WTC11 (cell line): ENCODE results near the gene OR13C8. TPM values are rescaled to one million over a fixed set of nuclear protein-coding genes. Genes with fewer than 3 reads are reported as not detected.

Source experiments
- ATAC-seq: fragments of 200-7000 bp; cut with Tn5 transposase; 2 replicates; pipeline ENCODE4 v1.10.0; 2021; ENCODE audit warnings: mild to moderate bottlenecking, moderate library complexity
- CTCF ChIA-PET: fragments of 300-600 bp; sonication (Branson Sonifier 250); formaldehyde crosslinking; loops from one replicate; lab custom pipeline; 2021; ENCODE audit warnings: antibody characterized with exemption; lab: Charles Lee
- POLR2A ChIA-PET: fragments of 350-600 bp; sonication (Branson Sonifier 250); formaldehyde crosslinking; loops from one replicate; lab custom pipeline; 2021; ENCODE audit warnings: antibody characterized with exemption; lab: Charles Lee
- DNase-seq: peaks from one replicate; pipeline ENCODE4 v3.0.0; 2021; ENCODE audit warnings: low spot score
- H3K27ac Mint-ChIP-seq: 2 replicates; pipeline ENCODE4 v1.8.0; 2021; ENCODE audit warnings: mixed read lengths
- H3K27me3 Mint-ChIP-seq: 2 replicates; pipeline ENCODE4 v1.8.0; 2021; ENCODE audit warnings: low read depth, mild to moderate bottlenecking, moderate library complexity, mixed read lengths
- H3K36me3 Mint-ChIP-seq: 2 replicates; pipeline ENCODE4 v1.8.0; 2021; ENCODE audit warnings: mixed read lengths
- H3K4me1 Mint-ChIP-seq: 2 replicates; pipeline ENCODE4 v1.8.0; 2022; ENCODE audit warnings: mixed read lengths
- H3K4me3 Mint-ChIP-seq: 2 replicates; pipeline ENCODE4 v1.8.0; 2021; ENCODE audit warnings: mild to moderate bottlenecking, moderate library complexity, mixed read lengths
- H3K9me3 Mint-ChIP-seq: 2 replicates; pipeline ENCODE4 v1.8.0; 2021; ENCODE audit warnings: mixed read lengths
- ARID4B ChIP-seq: sonication (generic); formaldehyde crosslinking; IDR thresholded peaks from 2 replicates; pipeline ENCODE4 v1.8.0; 2023; ENCODE audit warnings: missing genetic modification reagents, mild to moderate bottlenecking, borderline replicate concordance
- ATF1 ChIP-seq: sonication (generic); formaldehyde crosslinking; IDR thresholded peaks from 2 replicates; pipeline ENCODE4 v1.8.1; 2023; ENCODE audit warnings: mild to moderate bottlenecking, moderate library complexity, missing genetic modification reagents
- ETV6 ChIP-seq: sonication (generic); formaldehyde crosslinking; IDR thresholded peaks from 2 replicates; pipeline ENCODE4 v1.8.1; 2022; ENCODE audit warnings: mild to moderate bottlenecking, missing genetic modification reagents
- FOXJ3 ChIP-seq: sonication (generic); formaldehyde crosslinking; IDR thresholded peaks from 2 replicates; pipeline ENCODE4 v1.9.0; 2021; ENCODE audit warnings: missing genetic modification reagents, mild to moderate bottlenecking, borderline replicate concordance
- FOXK1 ChIP-seq: sonication (generic); formaldehyde crosslinking; IDR thresholded peaks from 2 replicates; pipeline ENCODE4 v1.8.0; 2022; ENCODE audit warnings: mild to moderate bottlenecking, moderate library complexity, missing genetic modification reagents
- GRHL2 ChIP-seq: fragments of 250-450 bp; sonication (Bioruptor Pico); IDR thresholded peaks from 2 replicates; pipeline ENCODE4 v1.8.0; 2022; ENCODE audit warnings: mild to moderate bottlenecking, moderate library complexity; ENCODE audit not compliant: insufficient replicate concordance, severe bottlenecking
- NR1H2 ChIP-seq: sonication (generic); formaldehyde crosslinking; IDR thresholded peaks from 2 replicates; pipeline ENCODE4 v1.9.0; 2021; ENCODE audit warnings: mild to moderate bottlenecking, moderate library complexity, missing genetic modification reagents
- NR2C2 ChIP-seq: sonication (generic); formaldehyde crosslinking; IDR thresholded peaks from 2 replicates; pipeline ENCODE4 v1.8.0; 2022; ENCODE audit warnings: mild to moderate bottlenecking, missing genetic modification reagents
- RORB ChIP-seq: fragments of 250-450 bp; sonication (Bioruptor Pico); IDR thresholded peaks from 2 replicates; pipeline ENCODE4 v1.9.0; 2021; ENCODE audit warnings: mild to moderate bottlenecking
- SMAD3 ChIP-seq: sonication (generic); formaldehyde crosslinking; IDR thresholded peaks from 2 replicates; pipeline ENCODE4 v1.8.0; 2022; ENCODE audit warnings: missing genetic modification reagents, mild to moderate bottlenecking, borderline replicate concordance
- SMAD4 ChIP-seq: sonication (generic); formaldehyde crosslinking; IDR thresholded peaks from 2 replicates; pipeline ENCODE4 v1.8.0; 2022; ENCODE audit warnings: mild to moderate bottlenecking, missing genetic modification reagents
- TCF7 ChIP-seq: sonication (generic); formaldehyde crosslinking; IDR thresholded peaks from 2 replicates; pipeline ENCODE4 v1.8.0; 2022; ENCODE audit warnings: mild to moderate bottlenecking, low read depth, missing genetic modification reagents, moderate library complexity
- TEAD4 ChIP-seq: sonication (generic); formaldehyde crosslinking; IDR thresholded peaks from 2 replicates; pipeline ENCODE4 v1.8.0; 2022; ENCODE audit warnings: mild to moderate bottlenecking, missing genetic modification reagents
- USF2 ChIP-seq: sonication (generic); formaldehyde crosslinking; IDR thresholded peaks from 2 replicates; pipeline ENCODE4 v1.8.1; 2023; ENCODE audit warnings: mild to moderate bottlenecking, missing genetic modification reagents, moderate library complexity
- ZBTB43 ChIP-seq: sonication (generic); formaldehyde crosslinking; IDR thresholded peaks from 2 replicates; pipeline ENCODE4 v1.8.1; 2023; ENCODE audit warnings: mild to moderate bottlenecking, missing genetic modification reagents
- ZNF219 ChIP-seq: sonication (generic); formaldehyde crosslinking; IDR thresholded peaks from 2 replicates; pipeline ENCODE4 v1.8.0; 2023; ENCODE audit warnings: missing genetic modification reagents, mild to moderate bottlenecking, borderline replicate concordance
- total RNA-seq: library from RNA; stranded (reverse); gene quantifications from 3 replicates; pipeline ENCODE4 v1.2.3, GENCODE V29; 2021
- TF ChIP-seq, protein P1 (sequence below): sonication (generic); formaldehyde crosslinking; IDR thresholded peaks from 2 replicates; pipeline ENCODE4 v1.8.1; 2022; ENCODE audit warnings: mild to moderate bottlenecking, moderate library complexity, missing genetic modification reagents
- TF ChIP-seq, protein P2 (sequence below): sonication (generic); formaldehyde crosslinking; IDR thresholded peaks from 2 replicates; pipeline ENCODE4 v1.8.0; 2023; ENCODE audit warnings: missing genetic modification reagents
- TF ChIP-seq, protein P3 (sequence below): sonication (generic); formaldehyde crosslinking; conservative IDR thresholded peaks from 2 replicates; pipeline ENCODE4 v1.8.1; 2022; ENCODE audit warnings: mild to moderate bottlenecking, missing genetic modification reagents
- TF ChIP-seq, protein P4 (sequence below): sonication (generic); formaldehyde crosslinking; IDR thresholded peaks from 2 replicates; pipeline ENCODE4 v1.8.1; 2023; ENCODE audit warnings: mild to moderate bottlenecking, missing genetic modification reagents, borderline replicate concordance

The OR13C8 gene
- total RNA-seq, 1 experiment from 2014 or later, result not detected

GRCh38 chr9:104539275-104539674 is 29.7 kb upstream of the OR13C8 start (continued):
- TF ChIP-seq FOXJ3 (CRISPR knock-in tag) (no peak), ZNF219 (no peak), TCF7 (CRISPR knock-in tag) (no peak), RORB (CRISPR knock-in tag) (no peak)
- TF ChIP-seq, protein P1, sequence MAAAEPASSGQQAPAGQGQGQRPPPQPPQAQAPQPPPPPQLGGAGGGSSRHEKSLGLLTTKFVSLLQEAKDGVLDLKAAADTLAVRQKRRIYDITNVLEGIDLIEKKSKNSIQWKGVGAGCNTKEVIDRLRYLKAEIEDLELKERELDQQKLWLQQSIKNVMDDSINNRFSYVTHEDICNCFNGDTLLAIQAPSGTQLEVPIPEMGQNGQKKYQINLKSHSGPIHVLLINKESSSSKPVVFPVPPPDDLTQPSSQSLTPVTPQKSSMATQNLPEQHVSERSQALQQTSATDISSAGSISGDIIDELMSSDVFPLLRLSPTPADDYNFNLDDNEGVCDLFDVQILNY (CRISPR knock-in tag), result no peak

- TF ChIP-seq FOXK1 (no peak), TEAD4 (CRISPR knock-in tag) (no peak), SMAD4 (CRISPR knock-in tag) (no peak), SMAD3 (CRISPR knock-in tag) (no peak), ZNF219 (no peak)
- peaks cover 3% of the 10 kb centered on the region; the same call in 1 of the 2 replicates for H3K9me3 Mint-ChIP-seq
- DNase-seq (no peak), ATAC-seq (no peak)
- no peaks in the 10 kb centered on the region; the same call in 1 of the 2 replicates for H3K4me1 Mint-ChIP-seq
- no peaks in the 10 kb centered on the region for H3K36me3 Mint-ChIP-seq
- H3K27ac Mint-ChIP-seq, result no peak overlapping the region
- no peaks in the 10 kb centered on the region for H3K27me3 Mint-ChIP-seq
- ChIA-PET CTCF (no interaction called here), POLR2A (interaction anchor here (0.6 kb wide), 1 partner anchor 197 kb away, joined by 6 read pairs; no protein-coding TSS in a partner anchor)
- no peak overlapping the region for H3K4me3 Mint-ChIP-seq
Observed at GRCh38 chr9:104544644-104545043, 24.3 kb upstream of the OR13C8 start.

DNA sequence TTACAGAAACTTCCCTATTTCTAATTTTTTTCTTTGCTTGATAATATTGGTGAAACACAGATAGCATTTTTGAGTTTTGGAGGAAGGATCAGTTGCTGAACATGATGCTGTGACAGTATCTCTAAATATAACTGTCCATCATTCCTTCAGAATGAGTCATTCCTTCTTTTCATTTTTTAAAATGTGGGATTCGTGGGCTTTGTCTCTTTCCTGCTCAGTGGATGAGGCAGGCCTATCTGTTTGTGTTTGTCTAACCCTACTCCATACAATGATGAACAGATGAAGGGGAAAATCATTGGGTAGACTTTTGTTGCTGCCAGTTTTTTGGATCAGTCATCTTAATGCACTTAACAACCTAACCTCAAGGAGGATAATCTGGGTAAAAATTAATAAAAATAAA is 15.7 kb upstream of the OR13C8 start:
- Mint-ChIP-seq H3K9me3 (peaks cover 24% of the 10 kb centered on the region), H3K27ac (no peak overlapping the region), H3K4me3 (no peak overlapping the region), H3K27me3 (no peaks in the 10 kb centered on the region), H3K4me1 (peaks cover 8% of the 10 kb centered on the region), H3K36me3 (peaks cover 7% of the 10 kb centered on the region; the same call in 1 of the 2 replicates)
- DNase-seq (no peak), ATAC-seq (no peak)
- TF ChIP-seq ZBTB43 (no peak), ARID4B (CRISPR knock-in tag) (no peak), ATF1 (CRISPR knock-in tag) (no peak), ETV6 (CRISPR knock-in tag) (no peak), ZNF219 (no peak), GRHL2 (CRISPR knock-in tag) (no peak), NR1H2 (no peak), USF2 (CRISPR knock-in tag) (no peak), NR2C2 (CRISPR knock-in tag) (no peak)
- TF ChIP-seq, protein P2, sequence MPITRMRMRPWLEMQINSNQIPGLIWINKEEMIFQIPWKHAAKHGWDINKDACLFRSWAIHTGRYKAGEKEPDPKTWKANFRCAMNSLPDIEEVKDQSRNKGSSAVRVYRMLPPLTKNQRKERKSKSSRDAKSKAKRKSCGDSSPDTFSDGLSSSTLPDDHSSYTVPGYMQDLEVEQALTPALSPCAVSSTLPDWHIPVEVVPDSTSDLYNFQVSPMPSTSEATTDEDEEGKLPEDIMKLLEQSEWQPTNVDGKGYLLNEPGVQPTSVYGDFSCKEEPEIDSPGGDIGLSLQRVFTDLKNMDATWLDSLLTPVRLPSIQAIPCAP (CRISPR knock-in tag), result no peak
- TF ChIP-seq, protein P3, sequence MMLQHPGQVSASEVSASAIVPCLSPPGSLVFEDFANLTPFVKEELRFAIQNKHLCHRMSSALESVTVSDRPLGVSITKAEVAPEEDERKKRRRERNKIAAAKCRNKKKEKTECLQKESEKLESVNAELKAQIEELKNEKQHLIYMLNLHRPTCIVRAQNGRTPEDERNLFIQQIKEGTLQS (CRISPR knock-in tag), result no peak
- TF ChIP-seq, protein P4, sequence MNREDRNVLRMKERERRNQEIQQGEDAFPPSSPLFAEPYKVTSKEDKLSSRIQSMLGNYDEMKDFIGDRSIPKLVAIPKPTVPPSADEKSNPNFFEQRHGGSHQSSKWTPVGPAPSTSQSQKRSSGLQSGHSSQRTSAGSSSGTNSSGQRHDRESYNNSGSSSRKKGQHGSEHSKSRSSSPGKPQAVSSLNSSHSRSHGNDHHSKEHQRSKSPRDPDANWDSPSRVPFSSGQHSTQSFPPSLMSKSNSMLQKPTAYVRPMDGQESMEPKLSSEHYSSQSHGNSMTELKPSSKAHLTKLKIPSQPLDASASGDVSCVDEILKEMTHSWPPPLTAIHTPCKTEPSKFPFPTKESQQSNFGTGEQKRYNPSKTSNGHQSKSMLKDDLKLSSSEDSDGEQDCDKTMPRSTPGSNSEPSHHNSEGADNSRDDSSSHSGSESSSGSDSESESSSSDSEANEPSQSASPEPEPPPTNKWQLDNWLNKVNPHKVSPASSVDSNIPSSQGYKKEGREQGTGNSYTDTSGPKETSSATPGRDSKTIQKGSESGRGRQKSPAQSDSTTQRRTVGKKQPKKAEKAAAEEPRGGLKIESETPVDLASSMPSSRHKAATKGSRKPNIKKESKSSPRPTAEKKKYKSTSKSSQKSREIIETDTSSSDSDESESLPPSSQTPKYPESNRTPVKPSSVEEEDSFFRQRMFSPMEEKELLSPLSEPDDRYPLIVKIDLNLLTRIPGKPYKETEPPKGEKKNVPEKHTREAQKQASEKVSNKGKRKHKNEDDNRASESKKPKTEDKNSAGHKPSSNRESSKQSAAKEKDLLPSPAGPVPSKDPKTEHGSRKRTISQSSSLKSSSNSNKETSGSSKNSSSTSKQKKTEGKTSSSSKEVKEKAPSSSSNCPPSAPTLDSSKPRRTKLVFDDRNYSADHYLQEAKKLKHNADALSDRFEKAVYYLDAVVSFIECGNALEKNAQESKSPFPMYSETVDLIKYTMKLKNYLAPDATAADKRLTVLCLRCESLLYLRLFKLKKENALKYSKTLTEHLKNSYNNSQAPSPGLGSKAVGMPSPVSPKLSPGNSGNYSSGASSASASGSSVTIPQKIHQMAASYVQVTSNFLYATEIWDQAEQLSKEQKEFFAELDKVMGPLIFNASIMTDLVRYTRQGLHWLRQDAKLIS (CRISPR knock-in tag), result no peak
- CTCF ChIA-PET, result no interaction called here
- POLR2A ChIA-PET, result no interaction called here
